Loucy (cell line): ENCODE data around the gene STMP1.

Experiments used
- H2AFZ ChIP-seq: fragments of 200-600 bp; sonication (generic); 2 replicates; pipeline ENCODE4 v1.6.0; 2016; ENCODE audit warnings: antibody characterized with exemption, mild to moderate bottlenecking, low read length, moderate library complexity
- H3F3A ChIP-seq: fragments of 200-600 bp; 2 replicates; pipeline ENCODE4 v1.6.0; 2016; ENCODE audit warnings: antibody characterized with exemption, low read depth, mild to moderate bottlenecking
- H3K27me3 ChIP-seq: fragments of 200-600 bp; sonication (generic); 2 replicates; pipeline ENCODE4 v1.6.1; 2014; ENCODE audit warnings: low read length, mild to moderate bottlenecking; ENCODE audit not compliant: insufficient read depth, poor library complexity, severe bottlenecking
- H3K36me3 ChIP-seq: fragments of 200-600 bp; sonication (generic); 2 replicates; pipeline ENCODE4 v1.6.1; 2016; ENCODE audit warnings: low read length; ENCODE audit not compliant: insufficient read depth
- H3K4me1 ChIP-seq: fragments of 200-600 bp; sonication (generic); 2 replicates; pipeline ENCODE4 v1.5.1; 2014; ENCODE audit warnings: low read length, mild to moderate bottlenecking; ENCODE audit not compliant: insufficient read depth, poor library complexity, severe bottlenecking
- H3K4me2 ChIP-seq: fragments of 200-600 bp; sonication (generic); 2 replicates; pipeline ENCODE4 v1.6.0; 2014; ENCODE audit warnings: antibody characterized with exemption, low read length, low read depth, mild to moderate bottlenecking; ENCODE audit not compliant: poor library complexity, severe bottlenecking
- H3K4me3 ChIP-seq: fragments of 200-600 bp; sonication (generic); 2 replicates; pipeline ENCODE4 v1.5.1; 2014; ENCODE audit warnings: low read length, mild to moderate bottlenecking, mixed read lengths; ENCODE audit not compliant: poor library complexity, severe bottlenecking
- H3K79me2 ChIP-seq: fragments of 200-600 bp; sonication (generic); 2 replicates; pipeline ENCODE4 v1.6.1; 2014; ENCODE audit warnings: low read length; ENCODE audit not compliant: insufficient read depth
- H3K9ac ChIP-seq: fragments of 200-600 bp; sonication (generic); 2 replicates; pipeline ENCODE4 v1.6.0; 2014; ENCODE audit warnings: mild to moderate bottlenecking, low read depth, low read length, moderate library complexity; ENCODE audit not compliant: poor library complexity, severe bottlenecking
- H3K9me2 ChIP-seq: fragments of 200-600 bp; sonication (generic); replicated peaks from 2 replicates; pipeline ENCODE4 v1.6.1; 2016; ENCODE audit warnings: low read depth, low read length, mixed read lengths
- H3K9me3 ChIP-seq: fragments of 200-600 bp; sonication (generic); 2 replicates; pipeline ENCODE4 v1.6.1; 2014; ENCODE audit warnings: mild to moderate bottlenecking, antibody characterized with exemption, low read length, low read depth; ENCODE audit not compliant: insufficient read depth
- H4K20me1 ChIP-seq: fragments of 200-600 bp; sonication (generic); 2 replicates; pipeline ENCODE4 v1.6.0; 2014; ENCODE audit warnings: antibody characterized with exemption, low read length, mild to moderate bottlenecking; ENCODE audit not compliant: insufficient read depth, poor library complexity, severe bottlenecking
- EZH2phosphoT487 ChIP-seq: fragments of 200-600 bp; IDR thresholded peaks from 2 replicates; pipeline ENCODE4 v1.6.1; 2018; ENCODE audit warnings: antibody characterized with exemption, mild to moderate bottlenecking, moderate library complexity, borderline replicate concordance
- TF ChIP-seq, protein P1 (sequence below): fragments of 200-600 bp; sonication (generic); conservative IDR thresholded peaks from 2 replicates; pipeline ENCODE4 v1.5.1; 2014; ENCODE audit warnings: mild to moderate bottlenecking, antibody characterized with exemption, low read length

Gene STMP1

DNA sequence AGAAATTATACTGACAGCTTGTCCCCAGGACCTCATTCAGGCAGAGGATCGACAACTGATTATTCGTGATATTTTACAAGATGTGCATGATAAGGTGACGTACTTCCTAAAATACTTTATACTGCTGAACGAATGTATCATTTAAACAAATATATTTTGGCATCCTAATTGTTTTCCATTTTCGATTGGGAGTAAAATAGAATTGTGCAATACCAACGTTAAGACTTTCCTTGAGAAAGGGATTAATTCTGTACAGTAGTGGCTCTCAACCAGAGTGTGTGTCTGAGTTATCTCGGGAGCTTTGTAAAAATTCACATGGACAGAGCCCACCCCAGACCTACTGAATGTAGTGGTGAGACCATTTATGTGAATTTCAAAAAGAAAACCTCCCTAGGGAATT, 43.8 kb upstream of the STMP1 start:
- H3K9me3 ChIP-seq, result no peaks in the 10 kb centered on the region
- H3K4me3 ChIP-seq, result no peak overlapping the region

GRCh38 chr7:135620447-135620846, 41.9 kb upstream of the STMP1 start:
- Histone ChIP-seq H3F3A (no peaks in the 10 kb centered on the region), H3K36me3 (peaks cover 85% of the 10 kb centered on the region), H3K4me2 (no peak overlapping the region), H3K4me1 (no peaks in the 10 kb centered on the region), H3K9ac (no peak overlapping the region), H4K20me1 (no peaks in the 10 kb centered on the region), H3K9me2 (no peaks in the 10 kb centered on the region), H3K79me2 (no peaks in the 10 kb centered on the region), H2AFZ (no peak overlapping the region), H3K4me3 (no peak overlapping the region), H3K9me3 (no peaks in the 10 kb centered on the region), H3K27me3 (no peaks in the 10 kb centered on the region)
- TF ChIP-seq, protein P1, sequence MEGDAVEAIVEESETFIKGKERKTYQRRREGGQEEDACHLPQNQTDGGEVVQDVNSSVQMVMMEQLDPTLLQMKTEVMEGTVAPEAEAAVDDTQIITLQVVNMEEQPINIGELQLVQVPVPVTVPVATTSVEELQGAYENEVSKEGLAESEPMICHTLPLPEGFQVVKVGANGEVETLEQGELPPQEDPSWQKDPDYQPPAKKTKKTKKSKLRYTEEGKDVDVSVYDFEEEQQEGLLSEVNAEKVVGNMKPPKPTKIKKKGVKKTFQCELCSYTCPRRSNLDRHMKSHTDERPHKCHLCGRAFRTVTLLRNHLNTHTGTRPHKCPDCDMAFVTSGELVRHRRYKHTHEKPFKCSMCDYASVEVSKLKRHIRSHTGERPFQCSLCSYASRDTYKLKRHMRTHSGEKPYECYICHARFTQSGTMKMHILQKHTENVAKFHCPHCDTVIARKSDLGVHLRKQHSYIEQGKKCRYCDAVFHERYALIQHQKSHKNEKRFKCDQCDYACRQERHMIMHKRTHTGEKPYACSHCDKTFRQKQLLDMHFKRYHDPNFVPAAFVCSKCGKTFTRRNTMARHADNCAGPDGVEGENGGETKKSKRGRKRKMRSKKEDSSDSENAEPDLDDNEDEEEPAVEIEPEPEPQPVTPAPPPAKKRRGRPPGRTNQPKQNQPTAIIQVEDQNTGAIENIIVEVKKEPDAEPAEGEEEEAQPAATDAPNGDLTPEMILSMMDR, result no peak
- TF ChIP-seq EZH2phosphoT487, result no peak

More for the DNA sequence above, 43.8 kb upstream of the STMP1 start:
- no peaks in the 10 kb centered on the region for H3K79me2 ChIP-seq
- H3K9me2 ChIP-seq, result no peaks in the 10 kb centered on the region
- no peak overlapping the region for H3K4me2 ChIP-seq
- H3F3A ChIP-seq, result no peaks in the 10 kb centered on the region
- TF ChIP-seq EZH2phosphoT487, result no peak
- TF ChIP-seq, protein P1, result no peak
- H3K9ac ChIP-seq, result no peak overlapping the region
- H2AFZ ChIP-seq, result no peak overlapping the region
- H3K27me3 ChIP-seq, result no peaks in the 10 kb centered on the region
- H3K36me3 ChIP-seq, result peaks cover 80% of the 10 kb centered on the region
- H4K20me1 ChIP-seq, result no peaks in the 10 kb centered on the region
- no peaks in the 10 kb centered on the region for H3K4me1 ChIP-seq

GRCh38 chr7:135620980-135621850, 41.1 kb upstream of the STMP1 start:
- Histone ChIP-seq H2AFZ (no peak overlapping the region), H3K9me2 (no peaks in the 10 kb centered on the region), H3K9ac (no peak overlapping the region), H3K36me3 (peaks cover 85% of the 10 kb centered on the region), H3K79me2 (no peaks in the 10 kb centered on the region), H3K4me1 (no peaks in the 10 kb centered on the region), H3K4me2 (no peak overlapping the region), H3K27me3 (no peaks in the 10 kb centered on the region), H3K4me3 (no peak overlapping the region), H3K9me3 (no peaks in the 10 kb centered on the region), H3F3A (no peaks in the 10 kb centered on the region), H4K20me1 (no peaks in the 10 kb centered on the region)
- TF ChIP-seq EZH2phosphoT487, result no peak
- TF ChIP-seq, protein P1, result peak; percentile 94
